HCT116 (cell line): ENCODE data around the gene CNN3. TPM values are rescaled to one million over a fixed set of nuclear protein-coding genes. Genes with fewer than 3 reads are reported as not detected.

ENCODE experiments used
- ATAC-seq: fragments of 200-7000 bp; cut with Tn5 transposase; 2 replicates; pipeline ENCODE4 v1.9.1; 2020; ENCODE audit warnings: mild to moderate bottlenecking, moderate library complexity
- BruUV-seq: library from RNA; stranded (reverse); fragments of 400-500 nt; replicated peaks from 2 replicates; lab custom pipeline; 2021; lab: Mats Ljungman, UMichigan
- CTCF ChIA-PET: fragments of 300-600 bp; sonication (Branson Sonifier 250); formaldehyde crosslinking; loops from one replicate; lab custom pipeline; 2021; ENCODE audit warnings: antibody characterized with exemption; lab: Charles Lee
- POLR2A ChIA-PET: fragments of 300-600, 350-600 bp; sonication (Branson Sonifier 250); formaldehyde crosslinking; loops from one replicate; lab custom pipeline; 2021; ENCODE audit warnings: antibody characterized with exemption; lab: Charles Lee
- RAD21 ChIA-PET, 2 experiments: fragments of 300-600 bp; sonication (Branson Sonifier 250); formaldehyde crosslinking; loops; one replicate each; lab custom pipeline; 2023; ENCODE audit warnings: low total read pairs in 2 of 2; ENCODE audit not compliant: uncharacterized antibody in 2 of 2, unreplicated experiment in 2 of 2, low non-redundant PET in 1 of 2; lab: Charles Lee
- DNase-seq: peaks from one replicate; pipeline ENCODE4 v3.0.0-alpha.2; 2010; ENCODE audit warnings: low read depth, low spot score
- H2AFZ ChIP-seq: fragments of 200-600 bp; shearing (Covaris generic), sonication (generic); 2 replicates; pipeline ENCODE4 v1.6.1; 2017; ENCODE audit warnings: low read depth, mixed run types, mixed read lengths, antibody characterized with exemption, low read length; ENCODE audit not compliant: poor library complexity, severe bottlenecking
- H3K27ac ChIP-seq: 2 replicates; pipeline ENCODE4 v1.5.1; 2012; ENCODE audit warnings: low read depth, low read length
- H3K27me3 ChIP-seq: fragments of 200-600 bp; sonication (generic); 2 replicates; pipeline ENCODE4 v1.6.1; 2016; ENCODE audit warnings: mixed run types, low read length, mixed read lengths; ENCODE audit not compliant: insufficient read depth
- H3K36me3 ChIP-seq, 2 experiments: fragments of 200-500 bp in 1 of 2; fragments of 200-600 bp in 1 of 2; sonication (Bioruptor generic) in 1 of 2; sonication (generic) in 1 of 2; 2 replicates each; pipeline versions ENCODE4 v1.5.1 to v1.6.1; 2014 to 2016; ENCODE audit warnings: low read length in 2 of 2, inconsistent platforms in 1 of 2, mixed read lengths in 1 of 2, mixed run types in 1 of 2; ENCODE audit not compliant: insufficient read depth in 2 of 2, control insufficient read depth in 1 of 2
- H3K4me1 ChIP-seq, 2 experiments: fragments of 200-600 bp in 1 of 2; sonication (generic) in 1 of 2; 2 replicates each; pipeline versions ENCODE4 v1.5.1 to v1.6.1; 2012 to 2017; ENCODE audit warnings: low read length in 2 of 2, inconsistent platforms in 1 of 2, mild to moderate bottlenecking in 1 of 2, mixed read lengths in 1 of 2, mixed run types in 1 of 2, moderate library complexity in 1 of 2; ENCODE audit not compliant: insufficient read depth in 2 of 2, control insufficient read depth in 1 of 2
- H3K4me2 ChIP-seq: fragments of 200-600 bp; sonication (generic); 2 replicates; pipeline ENCODE4 v1.6.1; 2017; ENCODE audit warnings: mixed run types, low read length, mixed read lengths
- H3K4me3 ChIP-seq, 2 experiments: fragments of 200-600 bp in 1 of 2; sonication (generic) in 1 of 2; replicated peaks in 1 of 2; 2 replicates each; pipeline ENCODE4 v1.5.1; 2011 to 2016; ENCODE audit warnings: low read length in 2 of 2, control low read depth in 1 of 2, low read depth in 1 of 2, mild to moderate bottlenecking in 1 of 2, mixed read lengths in 1 of 2, mixed run types in 1 of 2
- H3K79me2 ChIP-seq: fragments of 200-600 bp; sonication (generic); 2 replicates; pipeline ENCODE4 v1.6.1; 2017; ENCODE audit warnings: mild to moderate bottlenecking, mixed run types, low read length, moderate library complexity, mixed read lengths; ENCODE audit not compliant: insufficient read depth
- H3K9ac ChIP-seq: fragments of 200-600 bp; sonication (generic); 2 replicates; pipeline ENCODE4 v1.6.1; 2016; ENCODE audit warnings: low read length, mixed read lengths
- H3K9me2 ChIP-seq: fragments of 200-600 bp; sonication (generic), shearing (Covaris generic); 2 replicates; pipeline ENCODE4 v1.6.1; 2017; ENCODE audit warnings: mixed run types, mild to moderate bottlenecking, moderate library complexity; ENCODE audit not compliant: insufficient read depth
- H3K9me3 ChIP-seq, 2 experiments: fragments of 200-500 bp in 1 of 2; fragments of 200-600 bp in 1 of 2; sonication (Bioruptor generic) in 1 of 2; sonication (generic) in 1 of 2; 2 replicates each; pipeline ENCODE4 v1.6.1; 2014 to 2017; ENCODE audit warnings: low read length in 2 of 2, mixed read lengths in 2 of 2, inconsistent platforms in 1 of 2, low read depth in 1 of 2, mild to moderate bottlenecking in 1 of 2, mixed run types in 1 of 2, moderate library complexity in 1 of 2; ENCODE audit not compliant: control insufficient read depth in 1 of 2, insufficient read depth in 1 of 2
- H4K20me1 ChIP-seq: fragments of 200-600 bp; sonication (generic), shearing (Covaris generic); 2 replicates; pipeline ENCODE4 v1.6.1; 2017; ENCODE audit warnings: mixed run types, mild to moderate bottlenecking, moderate library complexity; ENCODE audit not compliant: insufficient read depth
- CEBPB ChIP-seq: IDR thresholded peaks from 2 replicates; pipeline ENCODE4 v1.6.1; 2012; ENCODE audit warnings: low read depth
- EGR1 ChIP-seq: IDR thresholded peaks from 2 replicates; pipeline ENCODE4 v1.6.1; 2012; ENCODE audit warnings: low read depth
- ELF1 ChIP-seq: IDR thresholded peaks from 2 replicates; pipeline ENCODE4 v1.6.1; 2012; ENCODE audit warnings: low read depth, borderline replicate concordance
- EZH2 ChIP-seq: fragments of 200-600 bp; sonication (generic); IDR thresholded peaks from 2 replicates; pipeline ENCODE4 v1.6.1; 2017; ENCODE audit warnings: antibody characterized with exemption, mixed run types
- EZH2phosphoT487 ChIP-seq: fragments of 200-600 bp; IDR thresholded peaks from 2 replicates; pipeline ENCODE4 v1.6.1; 2018; ENCODE audit warnings: antibody characterized with exemption, borderline replicate concordance
- POLR2A ChIP-seq: IDR thresholded peaks from 2 replicates; pipeline ENCODE4 v1.7.0; 2011; ENCODE audit warnings: borderline replicate concordance; ENCODE audit not compliant: insufficient read depth, insufficient read length; ENCODE audit errors: extremely low read depth
- RAD21 ChIP-seq: IDR thresholded peaks from 2 replicates; pipeline ENCODE4 v1.6.1; 2012; ENCODE audit warnings: low read depth, mild to moderate bottlenecking
- SP1 ChIP-seq: IDR thresholded peaks from 2 replicates; pipeline ENCODE4 v1.6.1; 2012; ENCODE audit warnings: low read depth
- TCF7L2 ChIP-seq: IDR thresholded peaks from 2 replicates; pipeline ENCODE4 v1.7.0; 2011; ENCODE audit warnings: borderline replicate concordance, inconsistent platforms; ENCODE audit not compliant: insufficient read depth, insufficient read length; ENCODE audit errors: extremely low read depth
- YY1 ChIP-seq: IDR thresholded peaks from 2 replicates; pipeline ENCODE4 v1.6.1; 2011; ENCODE audit warnings: low read length, low read depth, moderate library complexity, mild to moderate bottlenecking; ENCODE audit not compliant: insufficient replicate concordance; ENCODE audit errors: extremely low read depth
- ZFX ChIP-seq: fragments of 450-650 bp; IDR thresholded peaks from 2 replicates; pipeline ENCODE4 v1.6.1; 2017
- ZNF274 ChIP-seq: fragments of 200-500 bp; sonication (Bioruptor generic); IDR thresholded peaks from 2 replicates; pipeline ENCODE4 v1.6.1; 2014; ENCODE audit warnings: mild to moderate bottlenecking, low read depth, low read length, inconsistent platforms
- intact Hi-C: fragments of 100-400 bp; cut with micrococcal nuclease; formaldehyde crosslinking; loops from 2 replicates; pipeline ENCODE4 v1.10.0; 2022
- total RNA-seq: library from RNA; stranded (reverse); gene quantifications from one replicate; pipeline ENCODE4 v1.2.1, GENCODE V29; 2021; ENCODE audit not compliant: unreplicated experiment
- TF ChIP-seq, protein P1 (sequence below): IDR thresholded peaks from 2 replicates; pipeline ENCODE4 v1.6.1; 2012
- TF ChIP-seq, protein P2 (sequence below): IDR thresholded peaks from 2 replicates; pipeline ENCODE4 v1.6.1; 2012
- TF ChIP-seq, protein P3 (sequence below), 3 experiments: fragments of 200-600 bp in 1 of 3; sonication (generic) in 1 of 3; IDR thresholded peaks in 2 of 3; conservative IDR thresholded peaks in 1 of 3; 2 replicates each; pipeline ENCODE4 v1.5.1; 2012 to 2017; ENCODE audit warnings: low read depth in 2 of 3, low read length in 2 of 3, antibody characterized with exemption in 1 of 3, borderline replicate concordance in 1 of 3, control low read depth in 1 of 3, mild to moderate bottlenecking in 1 of 3, mixed read lengths in 1 of 3, mixed run types in 1 of 3, moderate library complexity in 1 of 3; ENCODE audit not compliant: insufficient read depth in 1 of 3

CNN3 gene
- total RNA-seq, 1 experiment from 2014 or later, result 109 TPM

DNA sequence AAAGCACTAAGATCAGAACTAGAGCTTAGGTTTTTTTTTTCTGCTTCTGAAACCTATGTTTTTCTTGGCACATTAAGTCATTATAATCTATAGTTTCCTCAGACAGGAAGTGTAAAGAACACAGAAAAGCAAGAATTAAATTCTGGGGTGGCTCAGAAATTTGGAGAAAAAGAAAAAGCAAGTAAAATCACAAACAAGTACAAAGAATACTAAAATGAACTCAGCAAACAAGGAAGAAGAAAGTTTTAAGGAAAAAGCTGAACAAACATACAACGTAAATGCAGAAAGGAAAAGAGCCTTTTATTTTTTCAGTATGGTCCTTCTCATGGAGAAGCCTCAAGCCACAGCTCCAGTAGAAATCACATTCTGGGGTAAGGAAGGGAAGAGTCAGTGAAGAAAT, 8.6 kb upstream of the CNN3 start:
- Histone ChIP-seq H3K9me3 (no peaks in the 10 kb centered on the region), H3K27ac (no peak overlapping the region), H4K20me1 (no peaks in the 10 kb centered on the region), H3K4me2 (no peak overlapping the region), H3K79me2 (no peaks in the 10 kb centered on the region), H3K4me3 (no peak overlapping the region), H3K36me3 (no peaks in the 10 kb centered on the region), H3K9me2 (no peaks in the 10 kb centered on the region; the same call in 1 of the 2 replicates), H3K9ac (no peak overlapping the region), H3K4me1 (no peaks in the 10 kb centered on the region), H3K27me3 (no peaks in the 10 kb centered on the region), H2AFZ (no peak overlapping the region)
- TF ChIP-seq, protein P1, sequence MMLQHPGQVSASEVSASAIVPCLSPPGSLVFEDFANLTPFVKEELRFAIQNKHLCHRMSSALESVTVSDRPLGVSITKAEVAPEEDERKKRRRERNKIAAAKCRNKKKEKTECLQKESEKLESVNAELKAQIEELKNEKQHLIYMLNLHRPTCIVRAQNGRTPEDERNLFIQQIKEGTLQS, result no peak
- no peak for TF ChIP-seq RAD21
- no peak for TF ChIP-seq EZH2phosphoT487
- no peak for TF ChIP-seq EZH2
- TF ChIP-seq EGR1, result no peak
- no peak for TF ChIP-seq CEBPB
- TF ChIP-seq TCF7L2, result no peak
- no peak for TF ChIP-seq ZNF274
- TF ChIP-seq, protein P2, sequence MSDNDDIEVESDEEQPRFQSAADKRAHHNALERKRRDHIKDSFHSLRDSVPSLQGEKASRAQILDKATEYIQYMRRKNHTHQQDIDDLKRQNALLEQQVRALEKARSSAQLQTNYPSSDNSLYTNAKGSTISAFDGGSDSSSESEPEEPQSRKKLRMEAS, result no peak
- TF ChIP-seq YY1, result no peak
- ChIA-PET RAD21 (no interaction called here), CTCF (no interaction called here), POLR2A (interaction anchor here (0.5 kb wide), 1 partner anchor 106 kb away, joined by 4 read pairs; no protein-coding TSS in a partner anchor)
- BruUV-seq, result no TSS peak
- DNase-seq, result no peak
- ATAC-seq, result no peak
- intact Hi-C loops, result no loop called here

DNA sequence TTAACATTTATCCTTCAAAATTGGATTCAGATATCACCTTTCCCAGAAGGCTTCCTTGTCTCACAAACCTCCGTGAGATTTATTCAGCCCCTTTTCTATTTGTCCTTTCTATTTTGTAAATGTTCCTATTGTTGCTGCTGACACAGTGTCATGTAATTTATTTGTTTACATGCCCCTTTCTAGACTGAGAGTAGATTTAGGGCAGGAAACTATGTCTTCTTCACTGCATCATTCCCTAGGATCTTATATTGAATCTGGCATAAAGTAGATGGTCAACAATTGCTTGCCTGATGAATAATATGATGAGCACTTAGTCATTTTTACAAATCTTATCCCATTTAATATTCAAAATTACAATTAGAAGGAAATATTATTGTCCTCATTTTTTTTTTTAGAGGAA, 8.1 kb upstream of the CNN3 start:
- POLR2A ChIA-PET, result interaction anchor here (0.5 kb wide), 1 partner anchor 107 kb away, joined by 4 read pairs; no protein-coding TSS in a partner anchor
- intact Hi-C loops, result no loop called here

More for the DNA sequence above, 8.1 kb upstream of the CNN3 start:
- BruUV-seq, result no TSS peak
- H3K27me3 ChIP-seq, result no peaks in the 10 kb centered on the region
- H3K79me2 ChIP-seq, result no peaks in the 10 kb centered on the region
- no peak overlapping the region for H3K27ac ChIP-seq
- DNase-seq (no peak), ATAC-seq (no peak)
- TF ChIP-seq RAD21, result no peak
- TF ChIP-seq, protein P1, result no peak
- TF ChIP-seq ELF1, result no peak
- no peak for TF ChIP-seq SP1
- TF ChIP-seq, protein P3, sequence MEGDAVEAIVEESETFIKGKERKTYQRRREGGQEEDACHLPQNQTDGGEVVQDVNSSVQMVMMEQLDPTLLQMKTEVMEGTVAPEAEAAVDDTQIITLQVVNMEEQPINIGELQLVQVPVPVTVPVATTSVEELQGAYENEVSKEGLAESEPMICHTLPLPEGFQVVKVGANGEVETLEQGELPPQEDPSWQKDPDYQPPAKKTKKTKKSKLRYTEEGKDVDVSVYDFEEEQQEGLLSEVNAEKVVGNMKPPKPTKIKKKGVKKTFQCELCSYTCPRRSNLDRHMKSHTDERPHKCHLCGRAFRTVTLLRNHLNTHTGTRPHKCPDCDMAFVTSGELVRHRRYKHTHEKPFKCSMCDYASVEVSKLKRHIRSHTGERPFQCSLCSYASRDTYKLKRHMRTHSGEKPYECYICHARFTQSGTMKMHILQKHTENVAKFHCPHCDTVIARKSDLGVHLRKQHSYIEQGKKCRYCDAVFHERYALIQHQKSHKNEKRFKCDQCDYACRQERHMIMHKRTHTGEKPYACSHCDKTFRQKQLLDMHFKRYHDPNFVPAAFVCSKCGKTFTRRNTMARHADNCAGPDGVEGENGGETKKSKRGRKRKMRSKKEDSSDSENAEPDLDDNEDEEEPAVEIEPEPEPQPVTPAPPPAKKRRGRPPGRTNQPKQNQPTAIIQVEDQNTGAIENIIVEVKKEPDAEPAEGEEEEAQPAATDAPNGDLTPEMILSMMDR (IDR thresholded peaks at IDR 0.05 in 2 of 3, conservative IDR thresholded peaks at IDR 0.05 in 1 of 3; ENCODE audit: borderline replicate concordance in 1 of 3, insufficient read depth in 1 of 3, low read depth in 2 of 3, low read length in 2 of 3), result no peak
- TF ChIP-seq POLR2A, result no peak
- TF ChIP-seq ZFX, result no peak
- no peak for TF ChIP-seq EGR1
- no peak for TF ChIP-seq YY1
- H3K4me2 ChIP-seq, result no peak overlapping the region
- H4K20me1 ChIP-seq, result no peaks in the 10 kb centered on the region
- H3K9ac ChIP-seq, result no peak overlapping the region
- no peaks in the 10 kb centered on the region; the same call in 1 of the 2 replicates for H3K9me2 ChIP-seq
- H3K36me3 ChIP-seq, result no peaks in the 10 kb centered on the region
- no peaks in the 10 kb centered on the region for H3K4me1 ChIP-seq
- H3K9me3 ChIP-seq, result no peaks in the 10 kb centered on the region
- H2AFZ ChIP-seq, result no peak overlapping the region
- CTCF ChIA-PET, result no interaction called here
- H3K4me3 ChIP-seq, result no peak overlapping the region
- RAD21 ChIA-PET, result no interaction called here
